Middle frontal gyrus (tissue), 1 donor: ENCODE data around the gene RHOBTB3.
"Not testable (repeated sequence)": the region's sequence is repeated elsewhere in the genome, so short reads cannot be mapped to it uniquely, and the experiment has no call there.

Experiments
- DNase-seq: peaks from one replicate; pipeline ENCODE4 v3.0.0-alpha.2; 2015; ENCODE audit warnings: low spot score; ENCODE audit errors: extremely low spot score

The RHOBTB3 gene

DNA sequence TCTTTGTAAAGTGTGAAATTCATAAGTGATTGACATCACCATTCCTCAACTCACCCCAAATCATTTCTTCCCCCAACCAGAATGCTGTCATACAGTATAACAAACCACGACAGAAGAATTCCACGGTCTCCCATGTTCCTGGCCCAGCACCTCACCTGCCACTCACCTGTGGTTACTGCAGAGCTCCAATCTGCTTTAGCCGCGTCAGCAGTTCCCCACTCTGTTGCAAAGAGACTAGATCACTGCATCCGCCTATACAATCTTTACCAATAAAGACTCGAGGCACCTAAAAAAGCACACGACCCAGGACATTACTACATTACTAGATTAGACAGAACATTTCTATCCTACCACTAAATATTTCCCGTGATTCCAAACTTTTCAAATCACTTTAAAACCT lies 85.2 kb downstream of the RHOBTB3 start:
- DNase-seq, result no peak

- DNase-seq, result no peak
These were observed 85.6 kb downstream of the RHOBTB3 start for GRCh38 chr5:95816776-95817175.

DNA sequence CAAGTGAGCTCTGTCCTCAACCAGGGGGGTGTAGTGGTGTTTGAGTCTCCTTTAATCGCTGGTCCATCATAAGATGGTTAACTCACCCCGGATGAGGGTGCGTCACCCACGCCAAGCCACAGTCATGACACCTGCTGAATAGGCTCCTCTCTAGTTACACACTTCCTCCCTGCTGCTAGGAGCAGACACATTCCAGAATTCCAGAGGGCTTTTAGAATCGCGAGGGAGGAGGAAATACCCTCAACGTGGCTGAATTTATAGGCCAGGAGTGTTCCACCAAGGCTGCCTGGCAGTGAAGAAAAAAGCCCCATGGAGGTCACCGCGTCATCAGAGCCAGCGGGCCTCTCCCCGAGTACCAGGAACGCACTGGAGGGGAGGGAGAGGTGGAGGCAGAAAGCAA lies 86.3 kb downstream of the RHOBTB3 start:
- no peak for DNase-seq

- no peak for DNase-seq
These were observed 87.3 kb downstream of the RHOBTB3 start for GRCh38 chr5:95818181-95819147.

DNA sequence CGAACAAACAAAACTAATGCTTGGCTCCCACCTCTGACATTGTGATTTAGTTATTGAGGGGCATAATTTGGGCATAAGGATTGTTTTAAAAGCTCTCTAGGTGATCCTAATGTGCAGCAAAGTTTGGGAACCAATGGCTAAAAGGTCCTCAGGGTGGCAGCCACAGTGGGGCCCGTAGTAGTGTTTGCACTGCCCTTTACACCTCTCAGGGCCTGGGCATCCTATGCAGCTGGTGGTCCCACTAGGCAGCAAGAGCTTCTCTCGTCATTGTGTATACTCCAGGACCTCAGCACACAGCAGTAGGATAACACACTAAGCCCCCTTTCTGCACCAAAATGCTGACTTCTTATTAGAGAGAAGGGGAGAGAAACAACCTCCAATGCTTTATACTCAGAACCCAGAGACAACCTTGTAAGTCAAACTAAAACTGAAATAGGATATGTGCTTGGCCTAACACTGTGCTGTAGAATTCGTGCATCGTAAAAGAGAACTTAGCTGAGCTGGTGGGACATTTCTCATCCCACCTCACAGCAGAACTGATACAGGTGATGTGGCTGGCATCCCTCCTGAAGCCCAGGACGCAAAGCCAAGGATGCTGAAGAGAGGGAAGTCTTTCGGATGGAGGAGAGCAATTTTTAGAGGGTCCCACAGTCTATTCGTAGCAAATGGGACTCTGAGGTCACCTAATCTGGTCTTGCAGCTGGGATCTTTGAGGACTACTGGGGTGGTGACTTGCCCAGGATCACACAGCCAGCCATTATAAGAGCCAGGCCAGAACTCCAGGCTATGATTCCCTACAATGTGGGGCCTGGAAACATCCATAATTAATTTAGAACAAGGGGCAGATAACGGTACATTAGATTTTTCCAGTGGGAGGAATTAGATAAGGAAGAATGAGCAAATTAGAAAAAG lies 90.2 kb downstream of the RHOBTB3 start:
- DNase-seq, result no peak

GRCh38 chr5:95822043-95822541 lies 91.0 kb downstream of the RHOBTB3 start:
- no peak for DNase-seq

DNA sequence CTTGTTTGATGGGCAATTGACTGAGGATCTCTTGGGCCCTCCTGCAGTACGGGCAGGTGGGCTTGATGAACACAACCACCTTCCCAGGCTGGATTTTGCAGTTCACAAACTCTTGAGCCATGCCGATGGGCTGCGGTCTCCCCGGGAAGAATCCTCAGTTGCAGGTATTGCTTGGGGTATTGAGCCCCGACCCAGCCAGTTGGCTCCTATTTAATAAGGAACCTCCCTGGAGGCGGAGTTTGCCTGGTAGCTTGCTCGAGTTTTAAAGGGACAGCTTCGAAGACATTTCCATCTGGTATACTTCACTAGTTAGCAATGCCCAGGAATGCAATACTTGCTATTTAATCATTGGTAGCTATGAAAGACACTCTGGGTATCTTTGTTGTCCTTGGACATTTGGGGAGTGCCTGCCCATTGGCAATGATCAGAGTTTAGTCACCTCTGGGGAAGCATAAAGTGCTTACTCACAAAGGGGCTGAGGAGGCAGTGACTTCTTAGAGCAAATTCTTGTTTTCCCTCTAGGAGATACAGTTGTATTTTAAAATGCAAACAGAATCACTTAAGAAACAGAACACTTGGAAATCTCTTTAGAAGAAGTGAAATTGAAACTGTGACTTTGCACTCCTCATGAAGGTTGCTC lies 91.5 kb downstream of the RHOBTB3 start, which contains the start of gene GLRX:
TSS of gene GLRX (minus strand) at position 185 of the 640 bp plus-strand sequence. CDS start at position 121, 64 bp downstream.
- no peak for DNase-seq

DNA sequence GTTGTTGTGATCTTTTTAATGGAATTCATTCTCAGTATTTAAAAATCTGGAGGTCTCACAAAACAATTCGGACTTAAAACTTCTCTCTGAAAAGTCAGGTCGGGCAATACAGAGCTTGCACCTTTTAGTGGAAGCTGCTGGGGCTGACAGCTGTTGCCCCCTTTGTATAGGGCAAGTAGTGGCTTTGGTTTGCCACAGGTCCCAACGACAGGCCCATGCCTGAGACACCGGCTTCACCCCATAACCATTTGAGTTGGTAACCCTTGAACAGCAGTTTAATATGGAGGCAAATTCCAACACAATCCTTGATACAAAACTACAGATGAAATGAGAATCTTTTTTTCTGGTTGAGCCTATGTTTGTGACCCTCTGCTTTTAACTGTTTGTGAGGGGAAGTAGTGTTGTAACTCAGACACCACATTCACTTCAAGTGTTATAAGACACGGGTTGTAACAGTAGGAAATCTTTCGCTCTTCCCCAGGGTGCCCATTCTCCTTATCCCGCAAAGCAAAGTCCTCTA lies 92.1 kb downstream of the RHOBTB3 start:
- DNase-seq, result no peak

DNA sequence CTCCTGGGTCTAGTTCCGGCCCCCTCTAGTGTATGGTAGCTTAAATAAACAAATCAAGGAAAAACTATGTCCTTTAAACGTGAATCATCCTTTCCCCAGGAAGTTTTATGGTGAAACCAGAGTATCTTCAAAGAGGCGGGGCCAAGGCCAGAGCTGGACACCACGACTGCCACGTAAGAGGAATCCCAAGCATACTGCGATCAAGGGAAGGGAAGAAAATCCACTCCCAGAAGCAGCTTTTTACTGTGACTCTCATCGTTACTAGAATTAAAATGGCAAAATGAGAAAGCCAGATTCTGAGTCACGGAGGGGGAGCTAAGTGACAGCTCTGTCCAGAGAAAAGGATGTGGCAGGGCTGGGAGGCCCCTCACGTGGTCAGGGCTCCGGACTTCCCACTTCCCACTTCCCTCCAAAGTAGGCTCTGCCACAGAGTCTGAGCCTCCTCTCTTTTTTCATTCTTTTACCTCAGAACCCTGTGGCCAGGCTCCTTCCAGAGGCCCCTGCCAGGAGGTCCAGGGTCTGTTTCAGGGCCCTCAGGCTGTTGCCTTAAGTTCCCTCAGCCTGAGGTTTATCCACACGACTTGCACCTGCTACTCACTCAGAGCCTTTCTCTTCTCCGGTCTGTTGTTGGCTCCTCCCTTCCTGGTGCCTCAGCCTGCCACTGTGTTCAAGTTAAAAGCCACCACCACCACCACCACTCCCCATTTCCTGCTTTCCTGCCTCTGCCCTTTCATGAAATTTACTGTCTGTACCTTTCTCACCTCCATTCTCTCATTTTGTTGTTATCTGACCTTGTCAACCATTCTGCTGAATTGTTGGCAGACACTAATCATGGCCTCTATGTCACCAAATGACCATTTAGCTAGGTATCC lies 92.8 kb downstream of the RHOBTB3 start:
- DNase-seq, result no peak

DNA sequence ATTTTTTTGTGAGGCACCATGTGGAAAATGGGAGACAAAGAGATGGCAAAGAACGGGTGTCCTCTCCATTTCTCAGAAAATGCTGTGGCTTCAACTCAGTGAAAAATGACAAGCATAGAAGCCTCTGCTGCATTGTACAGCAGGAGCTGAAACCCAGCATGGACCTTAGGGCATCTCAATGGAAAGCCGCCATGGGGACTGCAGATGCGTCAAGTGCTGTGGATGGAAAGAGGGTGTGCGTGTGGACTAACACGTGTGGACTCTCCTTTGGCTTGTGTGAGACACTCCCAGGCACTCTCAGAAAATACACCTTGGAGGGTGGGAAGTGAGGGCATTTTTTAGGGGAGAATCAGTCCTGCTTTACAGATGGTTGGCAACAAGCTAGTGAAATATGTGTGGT lies 93.6 kb downstream of the RHOBTB3 start:
- no peak for DNase-seq

- no peak for DNase-seq
These were observed 94.4 kb downstream of the RHOBTB3 start for GRCh38 chr5:95825495-95825894.

DNA sequence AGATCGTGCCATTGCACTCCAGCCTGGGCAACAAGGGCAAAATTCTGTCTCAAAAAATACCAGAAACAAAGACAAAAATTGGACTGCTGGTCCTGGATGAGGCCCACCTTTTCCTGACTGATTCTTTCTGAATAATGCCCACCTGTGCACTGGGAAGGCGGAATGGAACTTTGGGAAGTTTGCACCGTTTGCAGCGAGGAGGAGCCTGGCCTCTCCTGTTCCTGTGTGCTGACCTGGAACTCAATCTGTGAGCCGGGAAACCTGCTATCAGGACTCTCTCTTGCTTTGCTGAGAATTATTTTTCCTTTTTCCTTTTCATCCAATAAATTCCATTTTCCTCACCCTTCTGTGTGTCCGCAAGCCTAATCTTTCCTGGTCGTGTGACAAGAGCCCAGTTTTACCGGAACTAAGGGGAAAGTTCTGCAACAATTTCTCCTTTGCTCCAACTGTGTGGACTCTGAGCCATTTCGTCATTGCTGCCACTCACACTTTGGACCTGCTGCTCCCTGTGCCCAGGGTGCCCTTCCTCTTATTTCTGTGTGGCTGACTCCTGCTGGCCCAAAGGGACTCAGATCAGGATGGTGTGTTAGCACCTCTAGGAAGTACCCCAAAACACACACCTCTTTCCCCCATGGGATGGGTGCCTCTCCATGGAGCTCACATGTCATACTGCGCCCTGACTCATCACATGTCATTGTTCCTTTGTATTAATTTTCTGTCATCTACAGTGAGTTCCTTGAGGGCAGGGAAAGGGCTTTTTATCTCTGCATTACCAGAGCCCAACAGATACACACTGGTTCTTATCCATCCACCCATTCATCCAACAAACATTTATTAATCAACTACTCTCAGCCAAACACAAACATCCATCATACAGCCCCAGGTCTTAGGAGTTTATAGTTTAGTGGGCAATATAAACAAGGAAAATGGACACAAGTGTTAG lies 96.1 kb downstream of the RHOBTB3 start:
- DNase-seq, result no peak

- DNase-seq, result no peak
These were observed 96.7 kb downstream of the RHOBTB3 start for GRCh38 chr5:95827892-95828246.

DNA sequence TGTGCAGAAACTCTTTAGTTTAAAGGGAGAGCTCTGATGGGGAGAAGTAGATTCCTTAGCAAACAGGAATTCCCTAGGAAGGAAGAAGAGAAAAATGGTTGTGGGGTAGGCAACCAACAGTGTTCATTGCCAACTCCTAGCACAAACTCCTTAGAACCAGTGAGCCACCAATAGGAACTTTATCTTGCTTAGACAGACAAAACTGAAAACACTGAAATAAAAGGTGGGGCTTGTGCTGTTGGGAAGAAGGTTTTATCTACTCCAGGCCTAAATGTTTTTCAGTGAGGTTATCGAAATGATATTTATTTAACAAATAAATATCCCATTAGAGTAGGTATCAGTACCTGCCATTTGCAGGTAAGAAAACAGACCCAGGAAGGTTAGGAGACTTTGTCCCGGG lies 99.1 kb downstream of the RHOBTB3 start:
- no peak for DNase-seq

DNA sequence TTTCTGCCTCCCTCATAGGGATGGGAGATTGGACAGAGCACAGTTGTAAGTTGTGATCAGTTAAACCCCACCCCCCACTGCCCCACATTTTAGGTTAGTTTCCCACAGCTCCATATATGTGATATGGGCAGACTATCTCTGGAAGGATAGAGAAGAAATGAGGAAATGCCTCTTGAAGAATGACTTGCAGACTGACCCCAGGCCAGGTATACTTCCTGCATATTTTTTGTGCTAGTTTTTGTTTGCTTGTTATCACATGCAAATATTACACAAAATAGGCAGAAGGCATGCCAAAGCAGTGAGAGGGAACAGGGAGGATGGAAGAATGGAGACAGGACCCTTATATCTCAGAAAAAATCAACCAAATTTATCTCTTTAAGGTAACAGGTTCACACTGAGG lies 101.5 kb downstream of the RHOBTB3 start:
- DNase-seq, result no peak

- no peak for DNase-seq
These were observed 104.7 kb downstream of the RHOBTB3 start for GRCh38 chr5:95835682-95836385.

GRCh38 chr5:95836544-95836943 lies 105.4 kb downstream of the RHOBTB3 start:
- DNase-seq, result no peak

- not testable (repeated sequence) for DNase-seq
These were observed 105.8 kb downstream of the RHOBTB3 start for GRCh38 chr5:95836971-95837370.
